OCI-LY7 (cell line): ENCODE data around the gene AAGAB. TPM values are rescaled to one million over a fixed set of nuclear protein-coding genes. Genes with fewer than 3 reads are reported as not detected.

Experiments used
- BruUV-seq: library from RNA; stranded (reverse); fragments of 400-500 nt; replicated peaks from 2 replicates; lab custom pipeline; 2021; lab: Mats Ljungman, UMichigan
- CTCF ChIA-PET: fragments of 300-600 bp; sonication (Branson Sonifier 250); formaldehyde crosslinking; loops from one replicate; lab custom pipeline; 2022; ENCODE audit warnings: antibody characterized with exemption; ENCODE audit not compliant: unreplicated experiment; lab: Charles Lee
- POLR2A ChIA-PET: fragments of 300-600 bp; sonication (Branson Sonifier 250); formaldehyde crosslinking; loops from one replicate; lab custom pipeline; 2022; ENCODE audit warnings: antibody characterized with exemption; lab: Charles Lee
- DNase-seq: peaks from one replicate; pipeline ENCODE4 v3.0.0-alpha.2; 2015; ENCODE audit warnings: low spot score
- H2AFZ ChIP-seq: fragments of 200-600 bp; sonication (generic), shearing (Covaris generic); 2 replicates; pipeline ENCODE4 v1.6.1; 2014; ENCODE audit warnings: mild to moderate bottlenecking, antibody characterized with exemption, low read length, moderate library complexity
- H3K27ac ChIP-seq: fragments of 200-600 bp; sonication (generic); 2 replicates; pipeline ENCODE4 v1.5.1; 2014; ENCODE audit warnings: mixed run types, low read depth, mild to moderate bottlenecking, moderate library complexity, low read length, inconsistent platforms; ENCODE audit not compliant: poor library complexity, severe bottlenecking
- H3K36me3 ChIP-seq: fragments of 200-600 bp; sonication (generic); 2 replicates; pipeline ENCODE4 v1.6.1; 2014; ENCODE audit warnings: mild to moderate bottlenecking, antibody characterized with exemption, low read length, moderate library complexity, mixed read lengths; ENCODE audit not compliant: insufficient read depth
- H3K4me1 ChIP-seq: fragments of 200-600 bp; sonication (generic); 2 replicates; pipeline ENCODE4 v1.5.1; 2014; ENCODE audit warnings: mild to moderate bottlenecking, low read length; ENCODE audit not compliant: insufficient read depth, poor library complexity, severe bottlenecking
- H3K4me2 ChIP-seq: fragments of 200-600 bp; sonication (generic); 2 replicates; pipeline ENCODE4 v1.6.1; 2014; ENCODE audit warnings: mild to moderate bottlenecking, low read length
- H3K4me3 ChIP-seq: fragments of 200-600 bp; sonication (generic); 2 replicates; pipeline ENCODE4 v1.5.1; 2014; ENCODE audit warnings: mild to moderate bottlenecking, low read depth, low read length; ENCODE audit not compliant: poor library complexity, severe bottlenecking
- H3K79me2 ChIP-seq: fragments of 200-600 bp; sonication (generic); 2 replicates; pipeline ENCODE4 v1.6.1; 2016; ENCODE audit warnings: low read depth, mild to moderate bottlenecking, low read length, moderate library complexity, mixed read lengths; ENCODE audit not compliant: insufficient read depth
- H3K9me2 ChIP-seq: fragments of 200-600 bp; sonication (generic); 2 replicates; pipeline ENCODE4 v1.6.1; 2016; ENCODE audit warnings: mild to moderate bottlenecking, low read length, mixed read lengths; ENCODE audit not compliant: insufficient read depth
- H3K9me3 ChIP-seq: fragments of 200-600 bp; sonication (generic); 2 replicates; pipeline ENCODE4 v1.6.1; 2014; ENCODE audit warnings: mild to moderate bottlenecking, mixed run types, low read length, mixed read lengths
- H4K20me1 ChIP-seq: fragments of 200-600 bp; sonication (generic); 2 replicates; pipeline ENCODE4 v1.6.1; 2014; ENCODE audit warnings: mild to moderate bottlenecking, antibody characterized with exemption, low read length, moderate library complexity, mixed read lengths; ENCODE audit not compliant: insufficient read depth
- EZH2phosphoT487 ChIP-seq: fragments of 200-600 bp; sonication (generic); IDR thresholded peaks from 2 replicates; pipeline ENCODE4 v1.6.1; 2018; ENCODE audit warnings: low read depth, borderline replicate concordance, mild to moderate bottlenecking, mixed run types, antibody characterized with exemption, low read length, moderate library complexity, mixed read lengths
- intact Hi-C: fragments of 100-400 bp; cut with micrococcal nuclease; formaldehyde crosslinking; loops from one replicate; pipeline ENCODE4 v1.10.0; 2022; ENCODE audit not compliant: unreplicated experiment
- total RNA-seq, 2 experiments: library from RNA; depleted of rRNA in 1 of 2; stranded (reverse); fragments of >200 nt in 1 of 2; shearing (Covaris generic) in 1 of 2; gene quantifications; 2 replicates each; pipeline ENCODE4 v1.2.3, GENCODE V29; 2014 to 2022
- TF ChIP-seq, protein P1 (sequence below): fragments of 200-600 bp; sonication (generic); conservative IDR thresholded peaks from 2 replicates; pipeline ENCODE4 v1.5.1; 2014; ENCODE audit warnings: mild to moderate bottlenecking, antibody characterized with exemption, low read length, moderate library complexity, mixed read lengths

AAGAB gene
- total RNA-seq, 2 experiments from 2014 or later: 31.0 to 39.9 TPM

DNA sequence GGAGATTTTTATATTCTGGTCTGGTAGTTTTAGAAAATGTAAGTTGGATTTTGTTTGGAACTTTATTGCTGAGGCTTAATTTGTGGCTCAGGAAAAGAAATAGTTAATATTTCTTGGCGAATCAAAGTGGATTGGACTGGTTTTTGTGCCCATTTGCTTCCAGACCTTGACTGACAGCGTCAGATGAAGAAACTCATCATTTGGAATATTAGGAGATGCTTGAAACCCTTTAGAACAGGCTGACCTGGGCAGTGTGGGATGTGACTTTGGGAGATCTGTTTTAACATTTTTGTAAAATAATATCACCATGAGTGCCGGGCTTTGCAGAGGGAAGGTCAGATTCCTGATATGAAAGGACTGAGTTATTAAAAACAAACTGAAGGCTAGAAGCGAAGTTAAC, 83.0 kb downstream of the AAGAB start:
- Histone ChIP-seq H3K36me3 (peaks cover 80% of the 10 kb centered on the region), H3K9me2 (no peaks in the 10 kb centered on the region), H2AFZ (no peak overlapping the region), H3K9me3 (no peaks in the 10 kb centered on the region), H4K20me1 (no peaks in the 10 kb centered on the region), H3K4me3 (no peak overlapping the region), H3K4me1 (peaks cover 14% of the 10 kb centered on the region), H3K4me2 (no peak overlapping the region), H3K27ac (no peak overlapping the region), H3K79me2 (no peaks in the 10 kb centered on the region)
- TF ChIP-seq, protein P1, sequence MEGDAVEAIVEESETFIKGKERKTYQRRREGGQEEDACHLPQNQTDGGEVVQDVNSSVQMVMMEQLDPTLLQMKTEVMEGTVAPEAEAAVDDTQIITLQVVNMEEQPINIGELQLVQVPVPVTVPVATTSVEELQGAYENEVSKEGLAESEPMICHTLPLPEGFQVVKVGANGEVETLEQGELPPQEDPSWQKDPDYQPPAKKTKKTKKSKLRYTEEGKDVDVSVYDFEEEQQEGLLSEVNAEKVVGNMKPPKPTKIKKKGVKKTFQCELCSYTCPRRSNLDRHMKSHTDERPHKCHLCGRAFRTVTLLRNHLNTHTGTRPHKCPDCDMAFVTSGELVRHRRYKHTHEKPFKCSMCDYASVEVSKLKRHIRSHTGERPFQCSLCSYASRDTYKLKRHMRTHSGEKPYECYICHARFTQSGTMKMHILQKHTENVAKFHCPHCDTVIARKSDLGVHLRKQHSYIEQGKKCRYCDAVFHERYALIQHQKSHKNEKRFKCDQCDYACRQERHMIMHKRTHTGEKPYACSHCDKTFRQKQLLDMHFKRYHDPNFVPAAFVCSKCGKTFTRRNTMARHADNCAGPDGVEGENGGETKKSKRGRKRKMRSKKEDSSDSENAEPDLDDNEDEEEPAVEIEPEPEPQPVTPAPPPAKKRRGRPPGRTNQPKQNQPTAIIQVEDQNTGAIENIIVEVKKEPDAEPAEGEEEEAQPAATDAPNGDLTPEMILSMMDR: no peak
- no peak for TF ChIP-seq EZH2phosphoT487
- ChIA-PET POLR2A (no interaction called here), CTCF (no interaction called here)
- TSS peak; percentile 25 for BruUV-seq
- DNase-seq: no peak
- intact Hi-C loops: no loop called here

DNA sequence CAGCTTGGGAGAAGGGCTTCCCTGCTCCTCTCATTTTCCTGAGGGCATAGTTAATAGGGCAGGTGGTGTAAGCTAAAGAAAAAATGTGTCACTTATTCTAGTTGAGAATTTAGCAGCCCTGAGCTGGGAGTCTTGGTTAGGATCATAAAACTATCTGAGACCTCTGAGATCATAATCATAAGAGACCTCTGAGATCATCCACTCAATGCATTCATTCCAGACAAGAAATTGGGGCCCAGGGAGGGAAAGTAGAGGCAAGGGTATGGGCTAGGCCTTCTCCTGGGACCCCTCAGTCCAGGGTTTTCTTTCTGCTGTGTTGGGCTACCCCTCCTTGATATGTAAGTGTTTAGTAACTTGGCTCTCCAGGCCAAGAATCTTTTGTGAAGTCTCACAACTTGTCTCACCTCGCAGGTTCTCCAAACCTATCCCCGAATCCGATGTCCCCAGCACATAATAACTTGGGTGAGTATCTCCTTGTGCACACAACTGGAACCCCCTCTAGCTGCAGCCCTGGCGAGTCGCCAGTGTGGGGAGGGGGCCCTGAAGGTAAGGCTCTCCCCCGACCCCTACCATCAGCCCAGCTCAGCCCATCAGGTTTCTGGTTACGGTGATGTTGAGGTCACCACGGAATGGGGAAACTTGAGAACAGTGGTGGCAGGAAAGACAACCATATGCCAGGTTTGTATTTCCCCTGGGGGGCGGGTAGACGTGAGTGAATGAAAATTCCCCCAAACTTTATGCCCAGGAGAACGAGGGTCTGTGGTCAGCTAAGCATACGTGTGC, 84.1 kb downstream of the AAGAB start:
- intact Hi-C loops: no loop called here
- Histone ChIP-seq H3K36me3 (peaks cover 84% of the 10 kb centered on the region), H2AFZ (no peak overlapping the region), H3K4me2 (no peak overlapping the region), H4K20me1 (no peaks in the 10 kb centered on the region), H3K4me3 (no peak overlapping the region), H3K79me2 (no peaks in the 10 kb centered on the region), H3K4me1 (peaks cover 14% of the 10 kb centered on the region), H3K9me3 (no peaks in the 10 kb centered on the region), H3K27ac (no peak overlapping the region), H3K9me2 (no peaks in the 10 kb centered on the region)
- ChIA-PET CTCF (no interaction called here), POLR2A (no interaction called here)
- DNase-seq: no peak
- TF ChIP-seq EZH2phosphoT487: no peak
- TF ChIP-seq, protein P1: no peak
- BruUV-seq: no TSS peak

DNA sequence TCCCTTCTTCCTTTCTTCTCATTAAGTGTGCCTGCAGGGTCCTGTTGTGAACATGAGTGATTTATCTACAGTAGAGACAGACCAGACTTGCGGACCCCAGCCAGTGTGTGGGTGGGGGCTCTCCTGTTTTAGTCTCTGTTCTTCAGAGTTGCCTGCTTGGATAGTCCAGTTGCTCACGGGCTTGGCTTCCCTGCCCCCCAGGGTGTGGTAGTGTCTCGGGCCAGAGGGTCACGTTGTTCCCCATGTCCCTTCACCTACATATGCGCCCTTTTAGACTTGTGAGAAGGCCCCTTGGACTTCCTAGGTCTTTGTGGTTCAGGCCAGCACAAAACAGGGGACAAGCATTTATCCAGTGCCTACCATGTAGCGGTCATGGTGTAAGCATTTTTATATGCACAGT, 85.8 kb downstream of the AAGAB start:
- POLR2A ChIA-PET: interaction anchor here (0.6 kb wide), 1 partner anchor 9 kb away, joined by 3 read pairs; no protein-coding TSS in a partner anchor
- BruUV-seq: no TSS peak
- TF ChIP-seq, protein P1: no peak

More for the DNA sequence above, 85.8 kb downstream of the AAGAB start:
- intact Hi-C loops: no loop called here
- Histone ChIP-seq H3K4me3 (no peak overlapping the region), H4K20me1 (no peaks in the 10 kb centered on the region), H3K4me2 (no peak overlapping the region), H2AFZ (no peak overlapping the region), H3K9me2 (no peaks in the 10 kb centered on the region), H3K36me3 (peaks cover 69% of the 10 kb centered on the region), H3K79me2 (no peaks in the 10 kb centered on the region), H3K27ac (no peak overlapping the region), H3K9me3 (no peaks in the 10 kb centered on the region), H3K4me1 (no peaks in the 10 kb centered on the region)
- CTCF ChIA-PET: no interaction called here
- no peak for DNase-seq
